Transverse colon (tissue), 4 donors: Measurements from ENCODE around the gene PDCD6IP. TPM values are rescaled to one million over a fixed set of nuclear protein-coding genes. Genes with fewer than 3 reads are reported as not detected.

Experiments used
- DNase-seq: peaks from one replicate; pipeline ENCODE4 v3.0.0-alpha.2; 2019
- H3K27ac ChIP-seq, 4 donors: fragments of 200-600 bp; sonication (generic); 2 replicates each; pipeline ENCODE4 v1.5.1; 2016 to 2018; ENCODE audit warnings: inconsistent platforms in 4 of 4
- H3K27me3 ChIP-seq: fragments of 200-600 bp; sonication (generic); 2 replicates; pipeline ENCODE4 v1.5.1; 2017; ENCODE audit warnings: inconsistent platforms
- H3K36me3 ChIP-seq, 4 donors: fragments of 200-600 bp; sonication (generic); 2 replicates each; pipeline ENCODE4 v1.5.1; 2017 to 2019; ENCODE audit warnings: inconsistent platforms in 4 of 4
- H3K4me1 ChIP-seq, 4 donors: fragments of 200-600 bp; sonication (generic); 2 replicates each; pipeline ENCODE4 v1.5.1; 2017 to 2020; ENCODE audit warnings: inconsistent platforms in 4 of 4
- H3K4me3 ChIP-seq, 4 donors: fragments of 200-600 bp; sonication (generic); 1 replicate in 1 of 4; 2 replicates in 3 of 4; pipeline versions ENCODE4 v1.5.1 to v1.6.1; 2017 to 2019; ENCODE audit warnings: inconsistent platforms in 4 of 4
- H3K9me3 ChIP-seq, 2 donors: fragments of 200-600 bp; sonication (generic); 2 replicates each; pipeline ENCODE4 v1.5.1; 2017 to 2019; ENCODE audit warnings: inconsistent platforms in 2 of 2
- EP300 ChIP-seq: sonication (generic); formaldehyde crosslinking; IDR thresholded peaks from one replicate; pipeline ENCODE4 v1.6.1; 2017; ENCODE audit warnings: antibody characterized with exemption, low read depth
- POLR2A ChIP-seq: fragments of 450-650 bp; IDR thresholded peaks from one replicate; pipeline ENCODE4 v1.6.1; 2016; ENCODE audit warnings: antibody characterized with exemption, mild to moderate bottlenecking, moderate library complexity
- POLR2AphosphoS5 ChIP-seq, 3 donors: sonication (generic); formaldehyde crosslinking; IDR thresholded peaks; one replicate each; pipeline ENCODE4 v1.6.1; 2016; ENCODE audit warnings: antibody characterized with exemption in 3 of 3
- WGBS, 2 donors: methylation state at CpG; one replicate each; pipeline ENCODE4 v1.1.5; 2018; ENCODE audit warnings: low coverage in 1 of 2; 5-methylcytosine and 5-hydroxymethylcytosine counted together
- in situ Hi-C, 4 donors: fragments of 200-750 bp; cut with MboI; loops; one replicate each; pipeline versions ENCODE4 v1.15.0 to v1.15.1; 2017; ENCODE audit warnings: low sequenced_read_pairs in 3 of 4, low pct_ligation_motif_present in 1 of 4, low pct_unique_long_range_greater_than_20kb in 1 of 4
- intact Hi-C: fragments of 100-400 bp; cut with DNase I; formaldehyde crosslinking; loops from one replicate; pipeline ENCODE4 v1.15.1; 2023; ENCODE audit warnings: low total_unique reads
- total RNA-seq, 4 donors: library from RNA; depleted of rRNA; stranded (reverse); fragments of >200 nt; gene quantifications; one replicate each; pipeline ENCODE4 v1.1.0, GENCODE V29; 2016
- TF ChIP-seq, protein P1 (sequence below), 5 experiments: fragments of 200-600 bp in 3 of 5; fragments of 450-650 bp in 2 of 5; sonication (generic) in 3 of 5; IDR thresholded peaks; 1 replicate in 2 of 5; 2 replicates in 3 of 5; pipeline ENCODE4 v1.5.1; 2016 to 2017; ENCODE audit warnings: antibody characterized with exemption in 5 of 5, inconsistent platforms in 3 of 5, mild to moderate bottlenecking in 2 of 5, moderate library complexity in 1 of 5

Gene PDCD6IP
- total RNA-seq, 4 donors from 2014 or later, result 89.0 to 523 (median 372) TPM

DNA sequence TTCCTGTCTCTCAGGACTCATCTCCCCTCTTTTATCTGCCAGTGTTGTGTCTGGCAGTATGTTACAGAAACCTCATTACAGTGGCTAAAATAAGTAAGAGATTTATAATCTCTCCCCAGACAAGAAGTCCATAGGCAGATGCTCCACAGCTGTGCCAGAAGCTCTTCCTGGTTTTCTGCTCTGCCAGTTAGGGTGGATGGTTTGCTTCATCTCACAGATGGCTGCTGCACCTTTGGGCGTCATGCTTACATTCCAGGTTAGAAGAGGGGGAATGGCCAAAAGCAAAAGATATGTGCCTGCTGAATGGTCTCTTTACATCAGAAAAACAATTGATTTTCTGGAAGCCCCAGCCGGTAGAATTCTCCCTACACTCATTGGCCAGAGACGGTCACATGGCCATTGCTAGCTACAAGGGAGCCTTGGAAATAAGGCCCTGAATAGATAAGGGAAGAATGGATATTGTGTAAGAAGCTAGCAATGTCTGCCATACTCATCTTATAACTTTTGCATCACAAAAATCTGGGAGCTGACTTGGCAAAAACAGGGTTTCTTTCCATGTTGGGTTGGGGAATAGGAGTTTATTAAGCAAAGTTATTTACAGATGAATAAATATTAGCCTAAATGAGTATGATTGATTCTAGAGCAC is 91.1 kb downstream of the PDCD6IP start:
- intact Hi-C loops (loop anchor here (10.0 kb wide), 1 partner anchor 795 kb away; no protein-coding TSS in a partner anchor), in situ Hi-C loops (loop anchor here in 3 of 4 donors (10.0 to 25.0 kb wide), 2 partner anchors 795 to 798 kb away; no protein-coding TSS in a partner anchor)
- no peak overlapping the region for H3K4me3 ChIP-seq
- no peaks in the 10 kb centered on the region for H3K36me3 ChIP-seq
- DNase-seq, result no peak
- 75 to 88% methylated on average over 2 to 3 of the region's 3 CpGs for WGBS, 2 donors
- H3K4me1 ChIP-seq, result no peaks in the 10 kb centered on the region
- no peak for TF ChIP-seq POLR2A
- TF ChIP-seq, protein P1, sequence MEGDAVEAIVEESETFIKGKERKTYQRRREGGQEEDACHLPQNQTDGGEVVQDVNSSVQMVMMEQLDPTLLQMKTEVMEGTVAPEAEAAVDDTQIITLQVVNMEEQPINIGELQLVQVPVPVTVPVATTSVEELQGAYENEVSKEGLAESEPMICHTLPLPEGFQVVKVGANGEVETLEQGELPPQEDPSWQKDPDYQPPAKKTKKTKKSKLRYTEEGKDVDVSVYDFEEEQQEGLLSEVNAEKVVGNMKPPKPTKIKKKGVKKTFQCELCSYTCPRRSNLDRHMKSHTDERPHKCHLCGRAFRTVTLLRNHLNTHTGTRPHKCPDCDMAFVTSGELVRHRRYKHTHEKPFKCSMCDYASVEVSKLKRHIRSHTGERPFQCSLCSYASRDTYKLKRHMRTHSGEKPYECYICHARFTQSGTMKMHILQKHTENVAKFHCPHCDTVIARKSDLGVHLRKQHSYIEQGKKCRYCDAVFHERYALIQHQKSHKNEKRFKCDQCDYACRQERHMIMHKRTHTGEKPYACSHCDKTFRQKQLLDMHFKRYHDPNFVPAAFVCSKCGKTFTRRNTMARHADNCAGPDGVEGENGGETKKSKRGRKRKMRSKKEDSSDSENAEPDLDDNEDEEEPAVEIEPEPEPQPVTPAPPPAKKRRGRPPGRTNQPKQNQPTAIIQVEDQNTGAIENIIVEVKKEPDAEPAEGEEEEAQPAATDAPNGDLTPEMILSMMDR (IDR thresholded peaks at IDR 0.05), result no peak
- no peak for TF ChIP-seq POLR2AphosphoS5 (IDR thresholded peaks at IDR 0.05)
- TF ChIP-seq EP300, result no peak
- no peaks in the 10 kb centered on the region for H3K27me3 ChIP-seq
- H3K9me3 ChIP-seq, result no peaks in the 10 kb centered on the region
- H3K27ac ChIP-seq, result no peak overlapping the region

GRCh38 chr3:33892655-33893054 is 94.2 kb downstream of the PDCD6IP start:
- DNase-seq, result no peak
- in situ Hi-C loops (loop anchor here in 2 of 4 donors (25.0 kb wide), 1 partner anchor 795 kb away; no protein-coding TSS in a partner anchor), intact Hi-C loops (no loop called here)
- H3K4me1 ChIP-seq, result no peaks in the 10 kb centered on the region
- WGBS, 2 donors, result 85% methylated on average over 1 of the region's 1 CpG; no CpG with 5 or more reads in 1 of the 2 donors
- no peak overlapping the region for H3K4me3 ChIP-seq
- TF ChIP-seq POLR2A, result no peak
- no peak for TF ChIP-seq POLR2AphosphoS5 (IDR thresholded peaks at IDR 0.05)
- TF ChIP-seq, protein P1 (IDR thresholded peaks at IDR 0.05), result no peak
- TF ChIP-seq EP300, result no peak
- H3K27me3 ChIP-seq, result no peaks in the 10 kb centered on the region
- H3K27ac ChIP-seq, result no peak overlapping the region
- H3K9me3 ChIP-seq, result no peaks in the 10 kb centered on the region
- H3K36me3 ChIP-seq, result no peaks in the 10 kb centered on the region

DNA sequence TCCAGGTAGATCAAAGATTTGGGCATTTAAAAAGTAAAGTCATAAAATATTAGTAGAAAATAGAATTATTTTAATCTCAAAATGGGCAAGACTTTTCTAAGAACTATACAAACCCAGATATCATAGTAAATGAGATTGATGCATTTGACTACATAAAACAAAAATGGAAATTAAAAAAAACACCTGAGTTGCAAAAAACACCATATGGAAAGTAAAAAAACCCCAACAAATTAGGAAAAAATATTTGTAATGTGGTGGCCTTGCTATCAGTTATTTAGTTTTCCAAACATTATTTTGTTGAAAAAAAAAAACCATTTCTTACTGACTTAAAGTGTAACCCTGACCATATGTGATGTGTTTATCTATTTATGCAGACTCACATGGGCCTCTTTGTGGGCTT is 97.2 kb downstream of the PDCD6IP start:
- Histone ChIP-seq H3K4me3 (no peak overlapping the region), H3K9me3 (no peaks in the 10 kb centered on the region), H3K4me1 (no peaks in the 10 kb centered on the region), H3K36me3 (no peaks in the 10 kb centered on the region), H3K27ac (no peak overlapping the region), H3K27me3 (no peaks in the 10 kb centered on the region)
- in situ Hi-C loops (loop anchor here in 2 of 4 donors (25.0 kb wide), 1 partner anchor 792 kb away; no protein-coding TSS in a partner anchor), intact Hi-C loops (no loop called here)
- TF ChIP-seq POLR2A (no peak), EP300 (no peak), POLR2AphosphoS5 (IDR thresholded peaks at IDR 0.05) (no peak)
- TF ChIP-seq, protein P1 (IDR thresholded peaks at IDR 0.05), result no peak
- no peak for DNase-seq

GRCh38 chr3:33897306-33897705 is 98.9 kb downstream of the PDCD6IP start:
- Histone ChIP-seq H3K27ac (no peak overlapping the region), H3K36me3 (no peaks in the 10 kb centered on the region), H3K27me3 (no peaks in the 10 kb centered on the region), H3K4me3 (no peak overlapping the region), H3K4me1 (no peaks in the 10 kb centered on the region), H3K9me3 (no peaks in the 10 kb centered on the region)
- DNase-seq, result no peak
- 27% methylated on average over 1 of the region's 1 CpG; no CpG with 5 or more reads in 1 of the 2 donors for WGBS, 2 donors
- intact Hi-C loops, result no loop called here
- TF ChIP-seq POLR2A (no peak), EP300 (no peak), POLR2AphosphoS5 (IDR thresholded peaks at IDR 0.05) (no peak)
- TF ChIP-seq, protein P1 (IDR thresholded peaks at IDR 0.05), result no peak
- in situ Hi-C loops, result loop anchor here in 2 of 4 donors (25.0 kb wide), 1 partner anchor 790 kb away; no protein-coding TSS in a partner anchor
